T-helper 2 cell treated with Interferon-gamma antibody and Interleukin-4, amounts not matched to agents 100 ng/mL and 5 ng/mL, for 36 hours (primary cell): ENCODE measurements around the gene DST. TPM values are rescaled to one million over a fixed set of nuclear protein-coding genes. Genes with fewer than 3 reads are reported as not detected.

Experiments
- intact Hi-C: fragments of 100-400 bp; cut with micrococcal nuclease; formaldehyde crosslinking; loops from one replicate; pipeline ENCODE4 v1.15.1; 2023
- total RNA-seq: library from RNA; stranded (reverse); gene quantifications from 2 replicates; pipeline ENCODE4 v1.2.3, GENCODE V29; 2022

The DST gene
- total RNA-seq, 1 donor from 2014 or later: 6.1 TPM

GRCh38 chr6:56445818-56446217, 196.9 kb downstream of the DST start:
- intact Hi-C loops: no loop called here

- intact Hi-C loops: no loop called here
These were observed 197.8 kb downstream of the DST start for GRCh38 chr6:56444855-56445254.

GRCh38 chr6:56440551-56440981, 202.1 kb downstream of the DST start:
- intact Hi-C loops: no loop called here

- intact Hi-C loops: no loop called here
These were observed 205.4 kb downstream of the DST start for GRCh38 chr6:56437171-56437900.

- intact Hi-C loops: no loop called here
These were observed 206.9 kb downstream of the DST start for GRCh38 chr6:56435754-56436153.

GRCh38 chr6:56435326-56435725, 207.4 kb downstream of the DST start:
- intact Hi-C loops: no loop called here

- intact Hi-C loops: no loop called here
These were observed 208.1 kb downstream of the DST start for GRCh38 chr6:56434606-56435005.

GRCh38 chr6:56433119-56433518, 209.6 kb downstream of the DST start:
- intact Hi-C loops: no loop called here

- intact Hi-C loops: no loop called here
These were observed 210.5 kb downstream of the DST start for GRCh38 chr6:56432194-56432593.

- intact Hi-C loops: no loop called here
These were observed 211.8 kb downstream of the DST start for GRCh38 chr6:56430629-56431600.

- intact Hi-C loops: no loop called here
These were observed 218.1 kb downstream of the DST start for GRCh38 chr6:56424542-56425083.

GRCh38 chr6:56424064-56424463, 218.6 kb downstream of the DST start:
- intact Hi-C loops: no loop called here

GRCh38 chr6:56420296-56420695, 222.4 kb downstream of the DST start:
- intact Hi-C loops: no loop called here

GRCh38 chr6:56419191-56419590, 223.5 kb downstream of the DST start:
- intact Hi-C loops: no loop called here

- intact Hi-C loops: no loop called here
These were observed 224.9 kb downstream of the DST start for GRCh38 chr6:56417823-56418222.

- intact Hi-C loops: no loop called here
These were observed 226.4 kb downstream of the DST start for GRCh38 chr6:56416247-56416646.

- intact Hi-C loops: no loop called here
These were observed 233.7 kb downstream of the DST start for GRCh38 chr6:56408976-56409375.
